ENCODE data around the gene ZNF337. TPM values are rescaled to one million over a fixed set of nuclear protein-coding genes. Genes with fewer than 3 reads are reported as not detected.

ZNF337 gene
- total and polyA plus RNA-seq, 2 of the 13 experiments (the other 11 are each of a cell fraction or from before 2014, with no cell fraction given) = 17.0 to 19.6 TPM

DNA sequence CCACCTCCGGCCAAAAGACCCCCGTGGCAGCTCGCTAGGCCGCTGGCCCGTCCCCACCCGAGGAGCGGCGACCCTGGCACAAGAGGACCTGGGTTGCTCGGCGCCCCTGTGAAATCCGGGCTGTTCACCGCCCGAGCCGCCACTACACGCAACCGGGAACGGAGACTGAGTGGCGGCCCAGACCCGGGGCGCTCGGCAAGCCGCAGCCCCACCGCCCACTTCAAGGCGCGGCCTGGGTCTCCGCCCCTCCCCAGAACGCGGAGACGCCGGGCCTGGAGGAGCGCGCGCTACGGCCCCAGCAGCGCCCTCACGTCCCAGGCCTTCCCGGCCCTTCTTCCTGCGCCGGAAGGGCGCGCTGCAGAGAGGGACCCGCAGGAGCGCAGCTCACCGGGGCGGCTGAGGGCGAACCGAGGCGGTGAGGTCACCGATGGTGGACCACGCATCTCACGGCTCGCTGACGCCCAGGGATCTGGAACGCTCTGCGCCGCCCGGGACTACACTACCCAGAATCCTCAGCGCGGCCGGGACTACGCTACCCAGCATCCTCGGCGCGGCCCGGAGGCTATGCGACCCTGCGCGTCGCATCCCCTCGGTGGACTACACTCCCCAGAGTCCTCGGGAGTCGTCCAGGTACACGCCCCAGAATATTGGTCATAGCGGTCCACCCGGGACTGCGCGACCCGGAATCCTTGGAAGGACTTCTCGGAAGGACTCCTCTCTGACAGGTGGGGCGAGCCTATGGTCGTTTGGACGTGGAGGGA lies at the start of gene ZNF337 (continued):
- TF ChIP-seq FOXK1 (CRISPR knock-in tag; IDR thresholded peaks at IDR 0.05; ENCODE audit: borderline replicate concordance, low read depth) (peak; percentile 97), HDAC2 (CRISPR knock-in tag; IDR thresholded peaks at IDR 0.05) (peak; percentile 97), ZNF557 (CRISPR knock-in tag; IDR thresholded peaks at IDR 0.05) (peak; percentile 80; the same call in 1 of the 2 replicates), ZNF570 (CRISPR knock-in tag; IDR thresholded peaks at IDR 0.05; ENCODE audit: borderline replicate concordance) (no peak), FOXA3 (CRISPR knock-in tag; IDR thresholded peaks at IDR 0.05) (peak; percentile 77), ZNF841 (CRISPR knock-in tag; IDR thresholded peaks at IDR 0.05; ENCODE audit: borderline replicate concordance) (no peak; the same call in 1 of the 2 replicates), TP53 (CRISPR knock-in tag; conservative IDR thresholded peaks at IDR 0.05) (peak; percentile 18), U2AF2 (IDR thresholded peaks at IDR 0.05; ENCODE audit: low read depth, low read length) (no peak), SMARCE1 (IDR thresholded peaks at IDR 0.05; ENCODE audit: borderline replicate concordance) (no peak), ATF7 (IDR thresholded peaks at IDR 0.05) (peak; percentile 81), ATF7 (CRISPR knock-in tag; IDR thresholded peaks at IDR 0.05) (peak; percentile 98), ZNF12 (CRISPR knock-in tag; IDR thresholded peaks at IDR 0.05) (peak; percentile 89)
- TF ChIP-seq, protein P1, sequence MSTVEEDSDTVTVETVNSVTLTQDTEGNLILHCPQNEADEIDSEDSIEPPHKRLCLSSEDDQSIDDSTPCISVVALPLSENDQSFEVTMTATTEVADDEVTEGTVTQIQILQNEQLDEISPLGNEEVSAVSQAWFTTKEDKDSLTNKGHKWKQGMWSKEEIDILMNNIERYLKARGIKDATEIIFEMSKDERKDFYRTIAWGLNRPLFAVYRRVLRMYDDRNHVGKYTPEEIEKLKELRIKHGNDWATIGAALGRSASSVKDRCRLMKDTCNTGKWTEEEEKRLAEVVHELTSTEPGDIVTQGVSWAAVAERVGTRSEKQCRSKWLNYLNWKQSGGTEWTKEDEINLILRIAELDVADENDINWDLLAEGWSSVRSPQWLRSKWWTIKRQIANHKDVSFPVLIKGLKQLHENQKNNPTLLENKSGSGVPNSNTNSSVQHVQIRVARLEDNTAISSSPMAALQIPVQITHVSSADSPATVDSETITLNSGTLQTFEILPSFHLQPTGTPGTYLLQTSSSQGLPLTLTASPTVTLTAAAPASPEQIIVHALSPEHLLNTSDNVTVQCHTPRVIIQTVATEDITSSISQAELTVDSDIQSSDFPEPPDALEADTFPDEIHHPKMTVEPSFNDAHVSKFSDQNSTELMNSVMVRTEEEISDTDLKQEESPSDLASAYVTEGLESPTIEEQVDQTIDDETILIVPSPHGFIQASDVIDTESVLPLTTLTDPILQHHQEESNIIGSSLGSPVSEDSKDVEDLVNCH (CRISPR knock-in tag; IDR thresholded peaks at IDR 0.05) = no peak
- TF ChIP-seq, protein P2, sequence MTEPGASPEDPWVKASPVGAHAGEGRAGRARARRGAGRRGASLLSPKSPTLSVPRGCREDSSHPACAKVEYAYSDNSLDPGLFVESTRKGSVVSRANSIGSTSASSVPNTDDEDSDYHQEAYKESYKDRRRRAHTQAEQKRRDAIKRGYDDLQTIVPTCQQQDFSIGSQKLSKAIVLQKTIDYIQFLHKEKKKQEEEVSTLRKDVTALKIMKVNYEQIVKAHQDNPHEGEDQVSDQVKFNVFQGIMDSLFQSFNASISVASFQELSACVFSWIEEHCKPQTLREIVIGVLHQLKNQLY (CRISPR knock-in tag; IDR thresholded peaks at IDR 0.05) = peak; percentile 46
- TF ChIP-seq, protein P3, sequence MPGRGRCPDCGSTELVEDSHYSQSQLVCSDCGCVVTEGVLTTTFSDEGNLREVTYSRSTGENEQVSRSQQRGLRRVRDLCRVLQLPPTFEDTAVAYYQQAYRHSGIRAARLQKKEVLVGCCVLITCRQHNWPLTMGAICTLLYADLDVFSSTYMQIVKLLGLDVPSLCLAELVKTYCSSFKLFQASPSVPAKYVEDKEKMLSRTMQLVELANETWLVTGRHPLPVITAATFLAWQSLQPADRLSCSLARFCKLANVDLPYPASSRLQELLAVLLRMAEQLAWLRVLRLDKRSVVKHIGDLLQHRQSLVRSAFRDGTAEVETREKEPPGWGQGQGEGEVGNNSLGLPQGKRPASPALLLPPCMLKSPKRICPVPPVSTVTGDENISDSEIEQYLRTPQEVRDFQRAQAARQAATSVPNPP (CRISPR knock-in tag; IDR thresholded peaks at IDR 0.05) = peak; percentile 94; the same call in 1 of the 2 replicates
- TF ChIP-seq, protein P4, sequence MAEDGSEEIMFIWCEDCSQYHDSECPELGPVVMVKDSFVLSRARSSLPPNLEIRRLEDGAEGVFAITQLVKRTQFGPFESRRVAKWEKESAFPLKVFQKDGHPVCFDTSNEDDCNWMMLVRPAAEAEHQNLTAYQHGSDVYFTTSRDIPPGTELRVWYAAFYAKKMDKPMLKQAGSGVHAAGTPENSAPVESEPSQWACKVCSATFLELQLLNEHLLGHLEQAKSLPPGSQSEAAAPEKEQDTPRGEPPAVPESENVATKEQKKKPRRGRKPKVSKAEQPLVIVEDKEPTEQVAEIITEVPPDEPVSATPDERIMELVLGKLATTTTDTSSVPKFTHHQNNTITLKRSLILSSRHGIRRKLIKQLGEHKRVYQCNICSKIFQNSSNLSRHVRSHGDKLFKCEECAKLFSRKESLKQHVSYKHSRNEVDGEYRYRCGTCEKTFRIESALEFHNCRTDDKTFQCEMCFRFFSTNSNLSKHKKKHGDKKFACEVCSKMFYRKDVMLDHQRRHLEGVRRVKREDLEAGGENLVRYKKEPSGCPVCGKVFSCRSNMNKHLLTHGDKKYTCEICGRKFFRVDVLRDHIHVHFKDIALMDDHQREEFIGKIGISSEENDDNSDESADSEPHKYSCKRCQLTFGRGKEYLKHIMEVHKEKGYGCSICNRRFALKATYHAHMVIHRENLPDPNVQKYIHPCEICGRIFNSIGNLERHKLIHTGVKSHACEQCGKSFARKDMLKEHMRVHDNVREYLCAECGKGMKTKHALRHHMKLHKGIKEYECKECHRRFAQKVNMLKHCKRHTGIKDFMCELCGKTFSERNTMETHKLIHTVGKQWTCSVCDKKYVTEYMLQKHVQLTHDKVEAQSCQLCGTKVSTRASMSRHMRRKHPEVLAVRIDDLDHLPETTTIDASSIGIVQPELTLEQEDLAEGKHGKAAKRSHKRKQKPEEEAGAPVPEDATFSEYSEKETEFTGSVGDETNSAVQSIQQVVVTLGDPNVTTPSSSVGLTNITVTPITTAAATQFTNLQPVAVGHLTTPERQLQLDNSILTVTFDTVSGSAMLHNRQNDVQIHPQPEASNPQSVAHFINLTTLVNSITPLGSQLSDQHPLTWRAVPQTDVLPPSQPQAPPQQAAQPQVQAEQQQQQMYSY (CRISPR knock-in tag; IDR thresholded peaks at IDR 0.05) = peak; percentile 84
- TF ChIP-seq, protein P5, sequence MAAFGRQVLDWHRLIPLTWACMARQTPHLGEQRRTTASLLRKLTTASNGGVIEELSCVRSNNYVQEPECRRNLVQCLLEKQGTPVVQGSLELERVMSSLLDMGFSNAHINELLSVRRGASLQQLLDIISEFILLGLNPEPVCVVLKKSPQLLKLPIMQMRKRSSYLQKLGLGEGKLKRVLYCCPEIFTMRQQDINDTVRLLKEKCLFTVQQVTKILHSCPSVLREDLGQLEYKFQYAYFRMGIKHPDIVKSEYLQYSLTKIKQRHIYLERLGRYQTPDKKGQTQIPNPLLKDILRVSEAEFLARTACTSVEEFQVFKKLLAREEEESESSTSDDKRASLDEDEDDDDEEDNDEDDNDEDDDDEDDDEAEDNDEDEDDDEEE (CRISPR knock-in tag; IDR thresholded peaks at IDR 0.05) = peak; percentile 100
- TF ChIP-seq, protein P6, sequence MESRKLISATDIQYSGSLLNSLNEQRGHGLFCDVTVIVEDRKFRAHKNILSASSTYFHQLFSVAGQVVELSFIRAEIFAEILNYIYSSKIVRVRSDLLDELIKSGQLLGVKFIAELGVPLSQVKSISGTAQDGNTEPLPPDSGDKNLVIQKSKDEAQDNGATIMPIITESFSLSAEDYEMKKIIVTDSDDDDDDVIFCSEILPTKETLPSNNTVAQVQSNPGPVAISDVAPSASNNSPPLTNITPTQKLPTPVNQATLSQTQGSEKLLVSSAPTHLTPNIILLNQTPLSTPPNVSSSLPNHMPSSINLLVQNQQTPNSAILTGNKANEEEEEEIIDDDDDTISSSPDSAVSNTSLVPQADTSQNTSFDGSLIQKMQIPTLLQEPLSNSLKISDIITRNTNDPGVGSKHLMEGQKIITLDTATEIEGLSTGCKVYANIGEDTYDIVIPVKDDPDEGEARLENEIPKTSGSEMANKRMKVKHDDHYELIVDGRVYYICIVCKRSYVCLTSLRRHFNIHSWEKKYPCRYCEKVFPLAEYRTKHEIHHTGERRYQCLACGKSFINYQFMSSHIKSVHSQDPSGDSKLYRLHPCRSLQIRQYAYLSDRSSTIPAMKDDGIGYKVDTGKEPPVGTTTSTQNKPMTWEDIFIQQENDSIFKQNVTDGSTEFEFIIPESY (CRISPR knock-in tag; IDR thresholded peaks at IDR 0.05) = peak; percentile 41; the same call in 1 of the 2 replicates
